GM20000 (cell line): ENCODE results near the gene PHKG1.
"Not testable (repeated sequence)": the region's sequence is repeated elsewhere in the genome, so short reads cannot be mapped to it uniquely, and the experiment has no call there.

Experiments
- DNase-seq: peaks from one replicate; pipeline ENCODE4 v3.0.0; 2012; ENCODE audit warnings: low spot score
- TF ChIP-seq, protein P1 (sequence below): IDR thresholded peaks from 2 replicates; pipeline ENCODE4 v1.5.1; 2012; ENCODE audit warnings: mild to moderate bottlenecking, control low read depth; ENCODE audit errors: extremely low read depth, missing control alignments

The PHKG1 gene

DNA sequence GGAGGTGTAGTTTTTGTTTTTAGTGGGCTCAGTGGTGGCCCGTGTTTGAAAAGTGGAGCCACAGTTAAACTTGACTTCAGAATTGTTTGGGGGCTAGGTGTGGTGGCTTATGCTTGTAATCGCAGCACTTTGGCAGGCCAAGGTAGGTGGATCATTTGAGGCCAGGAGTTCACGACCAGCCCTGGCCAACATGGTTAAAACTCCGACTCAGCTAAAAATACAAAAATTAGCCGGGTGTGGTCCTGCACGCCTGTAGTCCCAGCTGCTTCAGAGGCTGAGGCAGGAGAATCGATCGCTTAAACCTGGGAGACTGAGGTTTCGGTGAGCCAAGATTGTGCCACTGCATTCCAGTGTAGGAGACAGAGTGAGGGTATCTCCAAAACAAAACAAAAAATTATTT, 39.4 kb downstream of the PHKG1 start:
- no peak for DNase-seq
- TF ChIP-seq, protein P1, sequence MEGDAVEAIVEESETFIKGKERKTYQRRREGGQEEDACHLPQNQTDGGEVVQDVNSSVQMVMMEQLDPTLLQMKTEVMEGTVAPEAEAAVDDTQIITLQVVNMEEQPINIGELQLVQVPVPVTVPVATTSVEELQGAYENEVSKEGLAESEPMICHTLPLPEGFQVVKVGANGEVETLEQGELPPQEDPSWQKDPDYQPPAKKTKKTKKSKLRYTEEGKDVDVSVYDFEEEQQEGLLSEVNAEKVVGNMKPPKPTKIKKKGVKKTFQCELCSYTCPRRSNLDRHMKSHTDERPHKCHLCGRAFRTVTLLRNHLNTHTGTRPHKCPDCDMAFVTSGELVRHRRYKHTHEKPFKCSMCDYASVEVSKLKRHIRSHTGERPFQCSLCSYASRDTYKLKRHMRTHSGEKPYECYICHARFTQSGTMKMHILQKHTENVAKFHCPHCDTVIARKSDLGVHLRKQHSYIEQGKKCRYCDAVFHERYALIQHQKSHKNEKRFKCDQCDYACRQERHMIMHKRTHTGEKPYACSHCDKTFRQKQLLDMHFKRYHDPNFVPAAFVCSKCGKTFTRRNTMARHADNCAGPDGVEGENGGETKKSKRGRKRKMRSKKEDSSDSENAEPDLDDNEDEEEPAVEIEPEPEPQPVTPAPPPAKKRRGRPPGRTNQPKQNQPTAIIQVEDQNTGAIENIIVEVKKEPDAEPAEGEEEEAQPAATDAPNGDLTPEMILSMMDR = no peak

DNA sequence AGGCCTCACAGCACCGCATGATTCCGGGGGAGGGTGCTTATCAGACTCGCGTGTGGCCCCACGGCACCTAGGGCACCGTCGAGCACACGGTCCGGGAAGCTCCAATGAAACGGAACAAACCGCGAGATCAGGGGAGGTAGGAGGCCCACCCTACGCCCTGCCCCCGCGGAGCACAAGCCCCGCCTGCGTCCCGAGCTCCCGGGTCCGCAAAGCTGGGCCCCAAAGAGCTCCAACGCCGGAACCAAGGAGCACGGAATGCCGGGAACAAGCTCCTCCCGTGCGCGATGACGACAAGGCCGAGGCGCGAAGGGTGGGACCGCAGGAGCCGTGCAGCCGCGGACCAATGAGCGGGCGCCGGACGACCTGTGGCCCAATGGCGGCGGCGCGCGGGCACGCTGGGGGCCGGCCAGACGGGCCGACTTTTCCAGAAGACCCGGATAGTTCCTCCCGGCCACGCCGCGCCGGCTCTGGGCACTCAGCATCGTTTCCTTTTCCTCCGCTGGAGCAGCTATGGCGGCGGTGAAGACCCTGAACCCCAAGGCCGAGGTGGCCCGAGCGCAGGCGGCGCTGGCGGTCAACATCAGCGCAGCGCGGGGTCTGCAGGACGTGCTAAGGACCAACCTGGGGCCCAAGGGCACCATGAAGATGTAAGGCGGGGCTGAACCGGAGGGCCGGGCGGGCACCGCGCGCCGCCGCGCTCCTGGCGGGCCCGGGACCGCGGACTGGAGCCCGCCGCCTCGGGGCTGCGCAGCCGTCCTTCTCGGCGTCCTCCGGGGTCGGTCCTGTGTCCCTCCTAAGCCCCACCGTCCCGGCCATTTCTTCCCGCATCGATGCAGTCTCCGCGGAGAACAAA, 41.2 kb downstream of the PHKG1 start, which contains the start of the genes CCT6A and PSPH:
Gene CCT6A, plus strand, starts transcription at position 427 of the 853 bp plus-strand sequence. Its CDS starts 84 bp downstream, at position 511.
Gene PSPH, minus strand, starts transcription at position 106 of the 853 bp plus-strand sequence. CDS start 30,232 bp downstream, outside the sequence.
- TF ChIP-seq, protein P1 = no peak

DNA sequence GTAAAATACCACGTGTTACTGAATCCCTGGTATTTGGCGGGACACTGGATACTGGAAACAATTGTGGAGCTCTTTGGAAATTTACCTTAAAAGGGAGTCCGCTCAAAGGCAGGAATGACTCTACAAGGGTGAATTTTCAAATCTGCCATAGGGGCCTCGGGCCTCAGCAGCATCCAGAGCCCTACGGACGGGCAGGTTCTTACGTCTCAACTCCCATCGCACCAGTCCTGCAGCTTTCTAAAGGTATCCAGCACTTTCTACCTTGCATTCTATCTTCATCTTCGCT, 41.8 kb downstream of the PHKG1 start:
- TF ChIP-seq, protein P1 = no peak
- no peak for DNase-seq

More for the DNA sequence above, 41.2 kb downstream of the PHKG1 start, which contains the start of the genes CCT6A and PSPH:
- peak; percentile 96 for DNase-seq

DNA sequence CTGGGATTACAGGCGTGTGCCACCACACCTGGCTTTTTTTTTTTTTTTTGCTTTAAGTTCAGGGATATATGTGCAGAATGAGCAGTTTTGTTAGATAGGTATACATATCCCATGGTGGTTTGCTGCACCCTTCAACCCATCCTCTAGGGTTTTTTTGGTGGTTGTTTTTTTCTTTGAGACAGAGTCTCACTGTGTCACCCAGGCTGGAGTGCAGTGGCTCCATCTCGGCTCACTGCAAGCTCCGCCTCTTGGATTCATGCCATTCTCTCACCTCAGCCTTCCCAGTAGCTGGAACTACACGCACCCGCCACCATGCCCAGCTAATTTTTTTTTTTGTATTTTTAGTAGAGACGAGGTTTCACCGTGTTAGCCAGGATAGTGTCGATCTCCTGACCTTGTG, 44.0 kb downstream of the PHKG1 start:
- not testable (repeated sequence) for DNase-seq

DNA sequence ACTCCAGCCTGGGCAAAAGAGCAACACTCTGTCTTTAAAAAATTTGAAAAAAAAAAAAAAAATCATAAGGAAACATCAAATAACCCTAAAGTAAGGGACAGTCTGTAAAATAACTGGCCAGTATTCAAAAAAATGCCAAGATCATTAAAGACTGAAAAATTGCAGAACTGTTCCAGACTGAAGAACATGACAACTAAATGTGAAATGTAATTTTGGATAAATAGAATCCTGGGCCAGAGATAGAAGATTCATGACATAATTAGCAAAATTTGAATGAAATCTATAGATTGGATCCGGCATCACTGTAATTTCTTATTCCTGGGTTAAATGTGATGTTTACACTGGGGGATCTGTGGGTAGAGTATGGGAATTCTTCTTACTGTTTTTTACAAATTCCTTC, 44.5 kb downstream of the PHKG1 start:
- no peak for DNase-seq
- TF ChIP-seq, protein P1 = no peak

DNA sequence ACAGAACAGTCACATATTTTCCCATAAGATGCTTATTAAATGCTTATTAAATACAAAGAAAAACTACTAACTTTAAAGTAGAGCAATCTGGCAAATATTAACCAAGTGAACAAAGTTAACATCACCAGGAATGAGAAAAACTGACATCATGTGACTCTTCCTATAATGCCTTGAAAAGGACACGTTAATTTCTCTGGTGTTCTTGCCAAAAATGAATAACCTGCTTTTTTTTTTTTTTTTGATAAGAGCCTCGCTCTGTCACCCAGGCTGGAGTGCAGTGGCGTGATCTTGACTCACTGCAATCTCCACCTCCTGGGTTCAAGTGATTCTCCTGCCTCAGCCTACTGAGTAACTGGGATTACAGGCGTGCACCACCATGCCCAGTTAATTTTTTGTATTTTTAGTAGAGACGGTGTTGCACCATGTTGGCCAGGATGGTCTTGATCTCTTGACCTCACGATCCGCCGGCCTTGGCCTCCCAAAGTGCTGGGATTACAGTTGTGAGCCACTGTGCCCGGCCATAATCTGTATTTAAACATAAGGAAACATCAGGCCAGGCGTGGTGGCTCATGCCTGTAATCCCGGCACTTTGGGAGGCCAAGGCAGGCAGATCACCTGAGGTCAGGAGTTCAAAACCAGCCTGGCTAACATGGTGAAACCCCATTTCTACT, 45.2 kb downstream of the PHKG1 start:
- DNase-seq = not testable (repeated sequence)

DNA sequence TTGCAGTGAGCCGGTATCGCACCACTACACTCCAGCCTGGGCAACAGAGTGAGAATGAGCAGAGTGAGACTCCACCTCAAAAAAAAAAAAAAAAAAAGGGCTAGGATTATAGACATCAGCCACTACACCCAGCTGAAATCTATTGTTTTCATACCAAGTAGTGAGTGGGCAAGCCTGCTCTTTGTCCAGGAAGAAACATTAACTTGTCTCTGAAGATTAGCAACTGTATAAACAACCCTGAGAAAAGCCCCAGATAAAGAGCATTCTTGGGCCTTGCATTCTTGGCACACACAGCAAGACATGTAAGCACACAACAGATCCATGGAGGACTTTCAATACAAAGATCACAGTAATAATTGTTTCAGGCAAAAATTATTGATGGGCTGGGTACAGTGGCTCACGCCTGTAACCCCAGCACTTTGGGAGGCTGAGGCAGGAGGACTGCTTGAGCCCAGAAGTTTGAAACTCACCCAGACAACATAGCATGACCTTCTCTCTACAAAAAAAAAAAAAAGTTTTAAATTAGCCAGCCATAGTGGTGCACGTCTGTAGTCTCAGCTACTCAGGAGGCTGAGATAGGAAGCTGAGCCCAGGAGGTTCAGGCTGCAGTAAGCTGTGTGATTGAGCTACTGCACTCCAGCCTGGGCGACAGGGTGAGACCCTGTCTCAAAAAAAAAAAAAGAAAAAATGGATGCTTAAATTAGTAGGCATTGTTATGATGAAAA, 45.9 kb downstream of the PHKG1 start:
- DNase-seq = no peak
- TF ChIP-seq, protein P1 = no peak

DNA sequence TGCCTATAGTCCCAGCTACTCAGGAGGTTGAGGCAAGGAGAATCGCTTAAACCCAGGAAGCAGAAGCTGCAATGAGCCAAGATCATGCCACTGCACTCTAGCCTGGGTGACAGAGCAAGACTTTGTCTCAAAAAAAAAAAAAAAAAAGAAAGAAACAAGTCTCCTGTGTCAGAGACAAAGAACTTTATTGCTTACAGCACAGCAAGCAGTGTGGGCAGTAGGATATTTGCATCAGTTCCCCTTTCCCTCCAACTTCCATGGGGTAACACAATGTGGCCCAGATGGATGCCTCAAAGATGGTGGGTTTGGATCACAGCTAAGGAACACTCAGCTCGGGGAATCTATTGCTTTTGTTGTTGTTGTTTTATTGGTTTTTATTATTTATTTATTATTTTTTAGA, 47.0 kb downstream of the PHKG1 start:
- DNase-seq = not testable (repeated sequence)
